SK-MEL-5 (cell line): ENCODE data around the gene PANK1. TPM values are rescaled to one million over a fixed set of nuclear protein-coding genes. Genes with fewer than 3 reads are reported as not detected.
"Not testable (repeated sequence)": the region's sequence is repeated elsewhere in the genome, so short reads cannot be mapped to it uniquely, and the experiment has no call there.

ENCODE experiments used
- DNase-seq: peaks from one replicate; pipeline ENCODE4 v3.0.0-alpha.2; 2016; ENCODE audit warnings: low read depth, low spot score
- in situ Hi-C: cut with HindIII; loops from 2 replicates; pipeline ENCODE4 v1.10.0; 2016; ENCODE audit warnings: low sequenced_read_pairs, high pct_unique_total_duplicates, low pct_unique_long_range_greater_than_20kb
- total RNA-seq: library from RNA; depleted of rRNA; stranded (reverse); fragments of >200 nt; shearing (Covaris generic); gene quantifications from 2 replicates; pipeline ENCODE4 v1.2.3, GENCODE V29; 2014

Gene PANK1
- total RNA-seq, 1 experiment from 2014 or later, result 2.4 TPM

GRCh38 chr10:89633484-89633883, 11.6 kb downstream of the PANK1 start:
- in situ Hi-C loops, result no loop called here
- DNase-seq, result no peak

GRCh38 chr10:89632824-89633223, 12.2 kb downstream of the PANK1 start:
- in situ Hi-C loops, result no loop called here
- no peak for DNase-seq

- in situ Hi-C loops, result no loop called here
These were observed 17.2 kb downstream of the PANK1 start for GRCh38 chr10:89627830-89628229.

GRCh38 chr10:89625041-89625765, 19.8 kb downstream of the PANK1 start:
- in situ Hi-C loops, result no loop called here
- DNase-seq, result no peak

More at GRCh38 chr10:89627830-89628229, 17.2 kb downstream of the PANK1 start:
- no peak for DNase-seq

GRCh38 chr10:89624020-89624419, 21.0 kb downstream of the PANK1 start:
- DNase-seq, result no peak
- in situ Hi-C loops, result no loop called here

- in situ Hi-C loops, result no loop called here
- no peak for DNase-seq
These were observed 22.9 kb downstream of the PANK1 start for GRCh38 chr10:89622151-89622550.

- no peak for DNase-seq
- in situ Hi-C loops, result no loop called here
These were observed 23.6 kb downstream of the PANK1 start for GRCh38 chr10:89621438-89621837.

- in situ Hi-C loops, result not testable (repeated sequence)
These were observed 24.7 kb downstream of the PANK1 start for GRCh38 chr10:89620296-89620695.

GRCh38 chr10:89615824-89616223, 29.2 kb downstream of the PANK1 start:
- DNase-seq, result no peak
- in situ Hi-C loops, result no loop called here

More at GRCh38 chr10:89620296-89620695, 24.7 kb downstream of the PANK1 start:
- not testable (repeated sequence) for DNase-seq

- no peak for DNase-seq
- in situ Hi-C loops, result no loop called here
These were observed 29.9 kb downstream of the PANK1 start for GRCh38 chr10:89615112-89615511.

GRCh38 chr10:89613582-89613981, 31.5 kb downstream of the PANK1 start:
- in situ Hi-C loops, result no loop called here
- no peak for DNase-seq

GRCh38 chr10:89611282-89611681, 33.8 kb downstream of the PANK1 start:
- DNase-seq, result no peak
- in situ Hi-C loops, result no loop called here

GRCh38 chr10:89609833-89610346, 35.2 kb downstream of the PANK1 start:
- no peak for DNase-seq
- in situ Hi-C loops, result no loop called here

GRCh38 chr10:89604200-89604599, 40.8 kb downstream of the PANK1 start:
- in situ Hi-C loops, result no loop called here
- no peak for DNase-seq

- in situ Hi-C loops, result no loop called here
- no peak for DNase-seq
These were observed 42.1 kb downstream of the PANK1 start for GRCh38 chr10:89602919-89603318.

- in situ Hi-C loops, result no loop called here
These were observed 43.2 kb downstream of the PANK1 start for GRCh38 chr10:89601728-89602361.

GRCh38 chr10:89600041-89600440, 45.0 kb downstream of the PANK1 start:
- DNase-seq, result no peak
- in situ Hi-C loops, result no loop called here

More at GRCh38 chr10:89601728-89602361, 43.2 kb downstream of the PANK1 start:
- DNase-seq, result no peak

- in situ Hi-C loops, result no loop called here
- DNase-seq, result no peak
These were observed 52.0 kb downstream of the PANK1 start for GRCh38 chr10:89593043-89593442.

- no peak for DNase-seq
- in situ Hi-C loops, result no loop called here
These were observed 52.5 kb downstream of the PANK1 start for GRCh38 chr10:89592539-89592938.
